ENCODE data around the gene ETV3.

Gene ETV3

GRCh38 chr1:157137408-157138219 is 581 bp downstream of the ETV3 start:
- no peak for DNase-seq

DNA sequence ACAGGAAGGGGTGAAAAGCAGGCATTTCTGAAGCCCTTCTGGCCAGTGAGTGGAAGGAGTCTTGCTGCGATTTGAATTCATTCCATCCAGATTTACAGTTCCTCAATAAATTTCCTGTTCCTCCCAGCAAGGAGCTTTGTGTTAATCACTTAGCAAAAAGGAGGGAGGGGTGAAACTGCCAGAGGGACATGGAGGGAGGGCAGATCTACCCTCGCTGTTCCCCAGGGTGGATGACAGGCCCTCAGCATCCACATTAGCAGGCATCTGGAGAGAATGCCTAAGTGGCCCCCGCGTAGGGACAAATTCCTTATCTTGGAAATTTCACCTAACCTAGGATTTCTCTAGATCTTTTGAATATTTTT is 1.2 kb downstream of the ETV3 start:
- DNase-seq: no peak

GRCh38 chr1:157136133-157136532 is 2.1 kb downstream of the ETV3 start:
- DNase-seq: no peak

DNA sequence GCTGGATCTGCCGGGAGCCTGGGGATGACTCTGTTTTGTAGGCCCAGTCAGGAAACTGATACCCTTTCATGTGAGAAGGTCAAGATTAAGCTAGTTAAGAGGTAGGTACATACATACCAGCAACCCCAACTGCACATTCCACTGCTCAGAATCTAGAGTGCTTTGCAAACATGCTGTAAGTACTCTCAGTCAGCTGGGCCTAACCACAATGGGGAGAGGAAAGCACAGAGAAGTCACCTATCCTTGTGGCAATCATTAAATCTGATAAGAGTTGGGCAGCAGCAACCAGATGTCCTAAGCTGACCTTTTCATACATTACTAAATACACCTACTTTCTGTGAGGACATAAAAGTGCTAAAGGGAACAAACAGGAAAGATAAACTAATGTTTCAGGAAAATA is 2.5 kb downstream of the ETV3 start:
- no peak for DNase-seq

DNA sequence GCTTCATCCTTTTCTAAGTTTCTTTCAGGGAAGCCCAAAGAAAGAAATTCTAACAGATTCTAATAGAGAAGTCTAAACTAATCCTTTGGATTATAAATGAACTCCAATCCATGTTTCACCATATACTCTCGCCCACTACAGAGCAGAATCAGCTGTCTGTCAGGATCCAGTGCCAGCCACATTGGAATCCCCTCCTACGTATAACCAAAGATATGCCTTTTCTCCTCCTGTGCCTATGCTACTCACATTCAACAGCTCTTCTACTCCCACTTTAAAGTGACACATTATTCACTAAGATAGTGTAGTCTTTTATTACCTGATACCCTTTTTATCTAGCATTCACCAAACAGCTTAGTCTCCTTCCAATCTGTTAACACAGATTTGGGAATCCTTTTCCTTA is 3.1 kb downstream of the ETV3 start:
- DNase-seq: no peak

GRCh38 chr1:157134442-157134841 is 3.8 kb downstream of the ETV3 start:
- DNase-seq: no peak

GRCh38 chr1:157133426-157133825 is 4.8 kb downstream of the ETV3 start:
- no peak for DNase-seq

GRCh38 chr1:157132616-157133167 is 5.5 kb downstream of the ETV3 start:
- DNase-seq: no peak

GRCh38 chr1:157132111-157132510 is 6.1 kb downstream of the ETV3 start:
- DNase-seq: no peak

- DNase-seq: no peak
Measured at GRCh38 chr1:157131281-157131680, 6.9 kb downstream of the ETV3 start.

GRCh38 chr1:157124855-157125254 is 13.3 kb downstream of the ETV3 start:
- no peak for DNase-seq

- DNase-seq: no peak
Measured at GRCh38 chr1:157119448-157119847, 18.7 kb downstream of the ETV3 start.

- DNase-seq: no peak
Measured at GRCh38 chr1:157119008-157119407, 19.2 kb downstream of the ETV3 start.

DNA sequence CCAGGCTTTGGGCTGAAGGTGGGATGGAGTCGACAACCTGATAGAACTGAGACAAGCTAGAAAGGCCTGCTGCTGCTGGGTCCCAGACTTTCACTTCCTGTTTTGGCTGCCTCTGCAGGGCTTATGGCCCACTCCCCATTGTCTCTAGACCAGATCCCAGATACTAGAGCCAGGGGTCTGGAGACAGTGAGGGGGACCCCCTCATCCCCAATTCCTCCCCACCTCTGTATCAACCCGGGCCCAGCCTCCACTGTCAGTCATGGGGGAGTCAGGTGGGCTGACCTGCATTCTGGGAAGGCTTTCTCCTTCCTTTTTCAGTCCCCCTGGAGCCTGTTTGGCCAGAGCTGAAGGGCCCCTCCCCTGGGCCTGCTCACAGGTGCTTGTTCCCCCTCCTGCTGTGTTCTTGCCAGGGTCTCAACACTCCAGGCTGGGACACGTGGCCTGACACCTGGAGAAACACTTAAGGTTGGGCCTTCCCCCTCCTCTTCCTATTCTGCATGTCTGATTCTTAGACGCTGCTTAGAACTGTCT is 20.6 kb downstream of the ETV3 start:
- no peak for DNase-seq

- no peak for DNase-seq
Measured at GRCh38 chr1:157116737-157117103, 21.5 kb downstream of the ETV3 start.

DNA sequence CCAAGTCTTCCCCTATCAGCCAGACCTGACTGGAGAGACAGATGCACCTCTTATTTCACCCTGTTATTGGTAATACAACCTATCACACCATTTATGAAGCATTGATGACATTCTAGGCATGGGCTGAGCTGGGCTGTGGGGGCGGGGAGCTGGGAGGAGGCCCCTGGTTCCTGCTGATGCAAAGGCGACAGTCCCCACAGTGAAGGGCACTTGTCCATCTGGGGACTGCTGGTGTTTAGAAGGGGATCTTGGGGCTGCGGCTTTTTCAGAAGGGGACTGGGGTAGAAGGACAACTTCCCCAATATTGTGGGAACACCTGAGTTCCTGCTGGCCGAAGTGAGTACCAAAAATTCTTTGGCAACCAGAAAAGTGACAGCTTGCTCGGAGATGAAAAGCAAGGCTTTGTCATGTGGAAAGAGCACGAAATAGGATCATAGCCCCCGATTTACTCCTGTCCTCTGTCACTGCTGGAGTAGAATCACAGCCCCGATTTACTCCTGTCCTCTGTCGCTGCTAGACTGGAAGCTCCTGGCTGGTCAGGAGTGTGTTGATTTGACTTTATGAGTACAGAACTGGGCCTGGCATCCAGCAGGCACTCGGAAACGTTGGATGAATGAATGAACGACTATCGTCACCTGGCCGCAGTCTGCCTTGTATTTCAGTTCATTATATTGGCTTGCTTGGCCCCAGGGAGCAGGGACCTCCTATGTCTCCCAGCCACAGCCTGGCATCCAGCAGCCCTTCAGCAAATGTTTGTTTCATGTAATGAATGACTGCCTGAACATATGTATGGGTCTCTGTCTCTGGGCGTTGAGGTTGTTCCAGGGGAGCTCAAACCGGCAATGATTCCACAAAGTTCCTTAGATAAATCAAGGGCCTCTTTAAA is 22.1 kb downstream of the ETV3 start:
- DNase-seq: no peak

GRCh38 chr1:157115429-157115838 is 22.8 kb downstream of the ETV3 start:
- DNase-seq: no peak

GRCh38 chr1:157114183-157115121 is 23.7 kb downstream of the ETV3 start:
- DNase-seq: no peak

GRCh38 chr1:157113631-157114030 is 24.6 kb downstream of the ETV3 start:
- DNase-seq: no peak

DNA sequence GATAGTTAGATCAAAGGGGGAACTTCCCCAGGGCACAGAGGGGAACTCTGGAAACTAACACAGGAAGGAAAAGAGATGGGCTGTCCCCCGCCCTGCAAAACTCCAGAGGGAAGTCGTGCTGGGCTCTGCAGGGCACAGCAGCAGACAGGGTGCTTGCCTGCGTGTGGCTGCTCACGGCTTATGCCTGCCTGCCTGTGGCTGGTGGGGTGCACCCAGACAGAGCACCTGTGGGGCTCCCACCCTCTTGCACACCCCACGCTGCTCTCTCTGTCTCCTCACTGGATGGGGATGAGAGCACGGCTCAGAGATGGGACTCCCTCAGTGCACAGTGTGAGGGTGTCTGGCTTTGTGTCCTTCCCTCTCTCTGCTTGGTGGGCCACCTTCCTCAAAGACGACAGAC is 25.1 kb downstream of the ETV3 start:
- DNase-seq: no peak

- no peak for DNase-seq
Measured at GRCh38 chr1:157112186-157112867, 25.9 kb downstream of the ETV3 start.

All from NCI-H1436 (cell line).